Anterior cingulate cortex (tissue), 58 donors: ENCODE data around the gene KCNQ2.

Source experiments
- DNase-seq, 58 donors: peaks; one replicate each; lab custom pipeline; 2025; lab: John Stamatoyannopoulos, UW

Gene KCNQ2

DNA sequence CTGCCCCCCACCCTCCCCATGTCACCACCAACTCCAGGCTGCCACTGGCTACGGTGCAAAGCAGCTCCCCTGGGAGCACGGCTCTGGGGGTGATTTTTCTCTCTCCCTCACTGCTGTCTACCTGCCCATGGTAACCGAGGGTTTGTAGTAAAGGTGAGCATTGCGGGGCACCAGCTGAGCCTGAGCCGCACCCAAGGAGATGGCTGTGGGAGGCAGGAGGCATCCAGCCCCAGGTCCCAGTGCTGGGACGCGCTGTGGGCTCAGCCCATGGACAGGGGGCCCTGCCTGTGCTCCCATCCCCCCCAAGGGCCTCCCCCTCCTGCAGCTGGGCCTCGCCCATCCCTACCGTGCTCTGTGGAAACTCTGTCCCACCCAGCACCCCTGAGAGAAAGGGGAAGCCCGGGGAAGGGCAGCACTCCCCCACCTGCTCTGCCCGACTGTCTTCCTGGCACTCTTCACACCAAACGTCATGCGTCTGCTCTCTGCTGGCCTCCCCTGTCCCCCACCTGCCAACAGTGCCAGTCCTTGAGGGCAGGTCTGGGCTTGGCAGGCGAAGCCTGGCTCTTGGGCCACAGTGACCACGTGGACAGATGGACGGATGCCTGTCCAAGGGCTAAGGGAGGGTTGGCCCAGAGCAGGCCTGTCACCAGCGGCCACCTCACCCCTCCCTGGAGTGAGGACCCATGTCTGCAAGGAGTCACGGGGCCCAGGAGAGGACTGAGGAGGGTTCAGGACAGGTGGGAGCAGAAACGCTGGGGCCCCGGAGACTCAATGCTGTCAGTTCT, 107.5 kb downstream of the KCNQ2 start:
- DNase-seq: no peak

DNA sequence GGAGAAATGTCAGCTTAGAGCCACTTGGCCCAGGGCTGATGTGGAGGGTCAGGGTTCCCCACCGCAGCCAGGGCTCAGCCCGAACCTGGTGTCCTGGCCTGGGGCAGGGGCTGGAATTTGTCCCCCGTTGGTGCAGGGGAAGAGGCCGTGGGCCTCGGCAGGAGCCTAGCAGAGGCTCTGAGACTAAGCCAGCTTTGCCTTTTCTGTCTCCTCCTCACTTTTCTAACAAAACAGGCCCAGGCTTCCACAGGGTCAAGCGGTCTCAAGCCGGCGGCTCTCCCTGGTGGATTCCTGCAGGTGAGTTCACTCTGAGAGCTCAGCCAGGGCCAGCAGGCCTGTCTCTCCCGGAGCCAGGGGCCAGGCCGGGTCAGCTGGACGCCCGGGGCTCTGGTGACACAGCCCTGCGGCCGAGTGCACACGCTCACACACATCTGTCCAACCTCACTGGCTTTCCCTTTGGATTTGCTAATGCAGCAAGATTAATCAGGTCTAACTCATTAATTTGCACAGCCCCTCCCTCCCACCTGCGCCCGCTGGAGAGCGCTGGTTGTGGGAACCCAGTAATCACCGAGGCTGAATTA, 108.4 kb downstream of the KCNQ2 start:
- no peak for DNase-seq

DNA sequence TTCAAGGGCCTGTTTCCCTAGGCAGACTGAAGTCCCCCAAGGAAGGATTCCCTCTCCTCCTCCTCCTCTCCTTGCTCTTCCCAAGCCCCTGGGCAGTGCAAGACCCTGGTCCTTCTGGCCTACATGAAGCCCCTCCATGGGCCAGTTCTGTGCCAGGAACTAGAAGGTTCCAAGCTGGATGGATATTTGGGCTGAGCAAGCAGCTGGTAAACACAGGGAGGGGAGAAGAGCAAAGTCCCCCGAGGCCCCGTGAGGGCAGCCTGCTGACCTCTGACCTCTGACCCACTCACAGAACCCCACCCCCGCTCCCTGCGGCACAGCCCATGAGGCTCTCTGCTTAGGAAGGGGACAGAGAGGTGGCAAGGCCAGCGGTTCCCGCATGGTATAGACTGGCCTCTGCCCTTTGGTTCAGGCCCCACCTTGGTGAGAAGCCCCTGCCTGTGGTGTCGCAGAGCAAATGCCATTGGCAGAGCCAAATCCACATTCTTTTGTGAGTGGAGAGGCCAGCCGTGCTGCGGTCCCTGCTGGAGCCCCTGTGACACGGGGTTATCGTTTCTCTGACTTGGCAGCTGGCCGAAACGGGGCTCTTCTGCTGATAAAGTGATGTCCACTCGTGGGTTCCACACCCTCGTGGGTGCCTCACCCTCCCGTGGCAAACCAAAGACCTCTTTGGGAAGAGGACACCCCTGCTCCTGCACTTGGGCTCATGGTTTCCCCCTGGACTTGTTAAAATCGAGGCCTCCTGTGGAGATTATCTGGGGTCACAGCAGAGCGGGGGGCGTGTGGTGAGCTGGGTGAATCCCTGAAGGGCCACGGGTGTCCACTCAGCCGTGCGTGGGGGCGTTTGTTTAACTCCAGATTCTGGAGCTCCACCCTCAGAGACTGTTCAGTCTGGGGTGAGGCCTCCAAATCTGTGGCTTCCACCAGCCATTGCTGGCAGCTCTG, 109.2 kb downstream of the KCNQ2 start:
- DNase-seq: no peak

DNA sequence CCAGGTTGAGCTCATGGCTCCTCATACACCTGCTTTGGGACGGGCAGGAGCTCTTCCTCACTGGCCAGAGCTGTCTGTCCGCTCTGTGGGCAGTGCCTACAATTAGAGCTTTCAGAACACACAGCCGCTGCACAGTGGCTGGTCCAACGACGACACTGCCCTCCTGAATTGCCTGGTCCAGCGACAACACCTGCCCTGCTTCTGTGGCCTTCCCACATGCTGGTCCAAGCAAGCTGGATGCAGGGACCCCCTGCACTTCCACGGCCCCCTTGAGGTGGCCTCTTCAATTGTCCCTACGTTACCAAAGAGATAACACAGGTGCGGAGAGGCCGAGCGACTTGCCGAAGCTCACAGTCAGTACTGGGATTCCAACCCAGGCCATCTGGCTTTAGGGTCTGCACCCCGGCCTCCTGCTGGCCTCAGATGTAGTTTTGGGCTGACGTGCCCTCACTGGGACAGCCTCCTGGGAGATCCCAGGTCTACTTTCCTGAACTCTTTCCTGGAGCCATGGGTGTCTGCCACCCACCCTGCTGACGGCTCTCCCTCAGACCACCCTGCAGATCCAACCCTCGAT, 109.9 kb downstream of the KCNQ2 start:
- no peak for DNase-seq

GRCh38 chr20:63361519-63362435, 110.7 kb downstream of the KCNQ2 start:
- no peak for DNase-seq

DNA sequence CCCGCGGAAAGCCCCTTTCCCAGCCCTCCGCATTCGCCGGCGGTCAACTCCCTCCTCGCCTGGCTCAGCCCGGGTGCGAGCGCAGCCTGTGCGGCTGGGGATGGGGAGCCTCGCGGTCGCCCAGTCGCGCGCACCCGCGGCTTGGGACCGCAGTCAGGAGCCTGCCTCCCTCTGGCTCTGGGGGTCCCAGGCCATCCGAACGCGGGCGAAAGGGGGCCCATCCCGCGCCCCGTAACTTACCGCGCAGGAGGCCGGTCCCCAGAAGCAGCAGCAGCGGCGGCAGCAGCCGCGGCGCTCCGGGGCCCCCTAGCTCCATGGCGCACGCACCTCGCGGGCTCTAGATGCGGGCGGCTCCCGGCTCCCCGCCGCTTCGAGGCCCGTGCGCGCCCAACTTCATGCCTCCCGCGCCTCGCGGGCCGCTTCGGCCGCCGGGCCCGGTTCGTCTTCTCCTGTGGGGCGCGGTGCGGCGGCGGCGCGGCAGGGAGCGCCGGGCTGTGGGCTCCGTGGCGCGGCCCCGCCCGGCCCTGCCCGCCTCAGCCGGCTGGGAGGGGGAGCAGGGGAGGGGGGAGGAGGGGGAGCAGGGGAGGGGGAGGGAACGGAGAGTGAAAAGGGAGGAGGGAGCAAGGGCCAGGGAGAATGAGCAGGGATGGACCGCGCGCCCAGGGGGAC, 111.5 kb downstream of the KCNQ2 start, which contains the start of gene CHRNA4:
CHRNA4 (minus strand) TSS at position 500 of the 669 bp plus-strand sequence; CDS start at position 316, 184 bp downstream.
- peak in 5 of 58 donors; percentile 17 to 58 (median 29) for DNase-seq

- peak in 1 of 58 donors; percentile 45 for DNase-seq
Measured at GRCh38 chr20:63359937-63360849, 112.3 kb downstream of the KCNQ2 start.

DNA sequence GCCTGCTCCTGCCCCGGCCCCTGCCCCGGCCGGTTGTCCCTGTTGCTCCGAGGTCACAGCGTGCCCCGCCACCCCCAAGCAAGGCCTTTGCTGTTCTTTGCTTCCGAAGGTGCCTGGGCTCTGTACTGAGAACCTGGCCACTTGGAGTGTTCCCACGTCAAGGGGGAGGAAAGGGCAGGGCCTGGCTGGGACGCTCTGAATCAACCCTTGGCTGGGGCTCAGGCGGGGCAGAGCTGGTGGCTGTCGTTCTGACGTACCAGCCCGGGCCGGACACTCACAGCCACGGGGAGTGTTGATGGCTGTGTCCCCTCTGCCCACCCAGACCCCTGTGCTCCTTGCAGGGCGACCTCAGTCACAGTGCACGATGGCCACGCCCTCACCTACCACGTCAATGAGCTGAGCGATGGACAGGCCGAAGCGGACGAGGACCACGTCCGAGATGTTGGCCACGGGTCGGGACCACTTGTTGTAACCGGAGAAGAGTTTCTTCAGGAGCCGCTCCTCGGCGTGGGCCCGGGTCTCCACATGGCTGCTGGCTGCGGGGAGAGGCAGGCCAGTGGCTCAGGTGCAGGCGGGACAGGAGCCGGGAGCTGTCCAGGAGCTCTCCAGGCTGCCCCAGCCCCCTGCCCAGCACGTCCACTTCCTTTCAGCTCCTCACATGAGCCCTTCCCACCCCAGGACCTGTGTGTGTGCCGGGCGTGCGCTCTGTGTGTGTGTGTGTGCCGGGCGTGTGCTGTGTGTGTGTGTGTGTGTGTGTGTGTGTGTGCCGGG, 113.1 kb downstream of the KCNQ2 start:
- no peak for DNase-seq

- DNase-seq: peak in 22 of 58 donors; percentile 10 to 79 (median 32)
Measured at GRCh38 chr20:63357921-63358905, 114.2 kb downstream of the KCNQ2 start.

DNA sequence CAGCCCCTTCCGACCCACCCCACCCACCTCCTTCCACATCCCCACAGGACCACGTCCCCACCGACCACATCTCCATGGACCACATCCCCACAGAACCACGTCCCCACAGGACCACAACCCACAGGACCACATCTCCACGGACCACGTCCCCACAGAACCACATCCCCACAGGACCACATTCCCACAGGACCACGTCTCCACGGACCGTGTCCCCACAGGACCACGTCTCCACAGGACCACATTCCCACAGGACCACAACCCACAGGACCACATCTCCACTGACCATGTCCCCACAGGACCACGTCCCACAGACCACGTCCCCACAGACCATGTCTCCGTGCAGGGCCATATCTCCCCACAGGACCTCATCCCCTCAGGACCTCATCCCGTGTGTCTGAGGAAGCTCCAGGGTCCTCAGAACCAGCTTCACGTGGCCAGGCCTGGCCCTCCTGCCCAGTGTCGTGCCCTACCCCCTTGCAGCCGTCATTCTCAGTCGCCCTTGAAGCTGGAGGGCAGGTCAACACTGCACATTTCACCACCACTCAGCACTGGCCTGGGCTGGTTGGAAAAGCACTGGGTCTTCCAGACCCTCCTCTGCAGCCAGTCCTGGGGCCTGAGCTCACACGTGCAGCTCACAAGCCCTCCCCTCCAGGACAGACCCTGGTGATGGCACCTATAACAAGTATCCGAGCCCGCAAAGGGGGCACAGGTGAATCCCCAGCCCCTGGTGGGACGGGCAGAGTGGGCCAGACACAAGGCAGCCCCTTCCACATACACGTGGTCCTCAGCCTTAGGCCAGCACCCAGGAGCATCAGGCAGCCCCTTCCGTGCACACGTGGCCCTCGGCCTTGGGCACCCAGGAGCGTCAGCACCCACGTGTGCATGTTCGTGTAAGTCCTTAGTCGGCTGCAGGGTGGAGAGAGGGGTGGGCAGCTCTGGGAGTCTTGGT, 115.2 kb downstream of the KCNQ2 start:
- DNase-seq: no peak

DNA sequence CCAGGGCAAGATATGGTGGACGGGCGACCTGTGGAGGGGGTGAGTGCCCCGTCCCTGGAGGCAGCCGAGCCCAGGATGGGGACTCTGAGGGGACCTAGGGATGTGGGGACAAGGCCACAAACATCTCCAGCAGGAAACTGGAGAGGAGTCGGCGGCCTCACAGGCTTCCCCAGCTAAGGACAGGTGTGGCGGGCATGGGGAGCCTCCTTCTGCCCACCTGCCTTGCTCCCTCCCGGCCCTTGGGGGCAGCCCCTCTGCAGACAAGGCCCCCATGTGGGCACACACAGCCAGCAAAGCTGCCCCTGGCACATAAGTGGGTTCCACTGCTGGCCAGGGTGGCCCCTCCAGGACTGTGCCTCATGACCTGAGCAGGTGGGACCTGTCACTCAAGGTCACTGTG, 115.9 kb downstream of the KCNQ2 start:
- DNase-seq: no peak

DNA sequence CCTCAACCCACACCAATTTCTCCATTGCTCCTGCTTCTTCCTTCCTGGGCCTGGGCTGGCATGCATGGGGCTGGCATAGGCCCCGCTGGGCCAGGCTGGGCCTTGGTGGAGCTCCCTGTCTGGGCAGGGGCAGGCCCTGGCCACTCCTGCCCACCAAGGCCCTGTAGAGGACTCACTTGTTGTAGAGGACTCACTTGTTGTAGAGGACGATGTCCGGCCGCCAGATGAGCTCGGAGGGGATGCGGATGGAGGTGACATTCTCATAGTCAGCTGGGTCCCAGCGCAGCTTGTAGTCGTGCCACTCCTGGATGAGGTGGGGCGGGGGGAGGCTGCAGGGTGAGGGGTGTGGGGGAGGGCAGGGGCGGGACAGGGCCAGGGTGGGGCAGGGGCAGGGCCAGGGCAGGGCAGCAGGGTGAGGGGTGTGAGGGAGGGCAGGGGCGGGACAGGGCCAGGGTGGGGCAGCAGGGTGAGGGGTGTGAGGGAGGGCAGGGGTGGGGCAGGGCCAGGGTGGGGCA, 116.6 kb downstream of the KCNQ2 start:
- no peak for DNase-seq

DNA sequence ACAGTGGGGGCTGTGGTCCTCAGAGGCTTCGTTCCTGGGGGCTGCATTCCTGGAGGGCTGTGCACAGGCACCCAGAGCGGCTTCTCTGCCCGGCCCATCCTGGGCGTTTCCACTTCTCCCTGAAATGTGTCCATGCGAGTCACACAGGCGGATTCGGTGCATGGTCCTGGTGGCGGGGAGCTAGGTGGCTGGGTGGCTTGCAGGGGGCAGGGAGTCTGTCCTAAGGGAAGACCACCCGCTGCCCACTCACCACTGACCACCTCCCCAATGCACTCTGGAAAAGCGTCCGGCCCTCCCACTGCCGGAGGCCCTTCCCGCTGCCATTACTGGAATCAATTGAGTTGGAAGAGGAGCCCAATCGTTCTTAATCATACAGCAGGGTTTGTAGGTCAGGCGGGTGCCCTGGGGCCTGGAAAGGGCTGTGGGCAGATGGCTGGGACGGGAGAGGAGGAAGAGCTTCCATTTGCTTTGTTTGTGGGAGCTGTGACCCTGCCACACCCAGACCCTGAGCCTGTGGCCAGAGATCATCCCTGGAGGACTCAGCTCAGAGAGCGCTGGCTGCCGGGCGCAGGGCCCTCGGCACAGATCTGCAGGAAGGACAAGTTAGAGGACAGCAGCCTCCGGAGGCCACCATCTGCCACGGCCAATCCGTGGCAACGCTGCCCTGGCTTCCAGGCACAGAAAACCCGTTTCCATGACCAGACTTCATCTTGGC, 117.7 kb downstream of the KCNQ2 start:
- no peak for DNase-seq

- no peak for DNase-seq
Measured at GRCh38 chr20:63352811-63353221, 119.6 kb downstream of the KCNQ2 start.
